Esophagus muscularis mucosa (tissue), 4 donors: ENCODE measurements around the gene CD302. TPM values are rescaled to one million over a fixed set of nuclear protein-coding genes. Genes with fewer than 3 reads are reported as not detected.
"Not testable (repeated sequence)": the region's sequence is repeated elsewhere in the genome, so short reads cannot be mapped to it uniquely, and the experiment has no call there.

Source experiments
- DNase-seq: peaks from one replicate; pipeline ENCODE4 v3.0.0-alpha.2; 2017; ENCODE audit errors: extremely low spot score
- H3K27ac ChIP-seq, 4 donors: fragments of 200-600 bp; sonication (generic); replicated peaks in 1 of 4; 1 replicate in 3 of 4; 2 replicates in 1 of 4; pipeline ENCODE4 v1.5.1; 2016 to 2019; ENCODE audit warnings: mild to moderate bottlenecking in 1 of 4
- H3K27me3 ChIP-seq, 4 donors: fragments of 200-600 bp; sonication (generic); one replicate each; pipeline versions ENCODE4 v1.5.1 to v1.6.0; 2016 to 2019
- H3K36me3 ChIP-seq, 4 donors: fragments of 200-600 bp; sonication (generic); one replicate each; pipeline ENCODE4 v1.5.1; 2016 to 2019
- H3K4me1 ChIP-seq, 4 donors: fragments of 200-600 bp; sonication (generic); one replicate each; pipeline ENCODE4 v1.5.1; 2016 to 2019
- H3K4me3 ChIP-seq, 4 donors: fragments of 200-600 bp; sonication (generic); 1 replicate in 2 of 4; 2 replicates in 2 of 4; pipeline ENCODE4 v1.5.1; 2016 to 2019; ENCODE audit warnings: mild to moderate bottlenecking in 4 of 4, moderate library complexity in 1 of 4
- H3K9me3 ChIP-seq, 4 donors: fragments of 200-600 bp; sonication (generic); 1 replicate in 3 of 4; 2 replicates in 1 of 4; pipeline ENCODE4 v1.5.1; 2016 to 2019
- EP300 ChIP-seq: sonication (generic); formaldehyde crosslinking; IDR thresholded peaks from one replicate; pipeline ENCODE4 v1.6.1; 2017; ENCODE audit warnings: antibody characterized with exemption
- POLR2A ChIP-seq: fragments of 450-650 bp; IDR thresholded peaks from one replicate; pipeline ENCODE4 v1.6.1; 2017; ENCODE audit warnings: antibody characterized with exemption, moderate library complexity, mild to moderate bottlenecking, low read depth
- POLR2AphosphoS5 ChIP-seq, 2 donors: sonication (generic); formaldehyde crosslinking; IDR thresholded peaks; one replicate each; pipeline ENCODE4 v1.6.1; 2017; ENCODE audit warnings: antibody characterized with exemption in 2 of 2
- WGBS: methylation state at CpG from one replicate; pipeline ENCODE4 v1.1.5; 2018; 5-methylcytosine and 5-hydroxymethylcytosine counted together
- intact Hi-C: fragments of 100-400 bp; cut with DNase I; formaldehyde crosslinking; loops from one replicate; pipeline ENCODE4 v1.15.1; 2023
- total RNA-seq, 4 donors: library from RNA; depleted of rRNA; stranded (reverse); fragments of >200 nt; gene quantifications; one replicate each; pipeline versions ENCODE4 v1.1.0 to v1.2.1, GENCODE V29; 2016
- TF ChIP-seq, protein P1 (sequence below), 3 experiments: fragments of 200-600 bp in 2 of 3; fragments of 450-650 bp in 1 of 3; sonication (generic) in 2 of 3; IDR thresholded peaks; one replicate each; pipeline ENCODE4 v1.5.1; 2017 to 2019; ENCODE audit warnings: antibody characterized with exemption in 3 of 3, mild to moderate bottlenecking in 2 of 3, moderate library complexity in 1 of 3

CD302 gene
- total RNA-seq, 4 donors from 2014 or later = 30.8 to 46.9 (median 34.9) TPM

GRCh38 chr2:159832026-159832425 lies 34.0 kb upstream of the CD302 start:
- no peak for DNase-seq
- TF ChIP-seq POLR2AphosphoS5 (IDR thresholded peaks at IDR 0.05) (no peak), POLR2A (no peak)
- TF ChIP-seq, protein P1, sequence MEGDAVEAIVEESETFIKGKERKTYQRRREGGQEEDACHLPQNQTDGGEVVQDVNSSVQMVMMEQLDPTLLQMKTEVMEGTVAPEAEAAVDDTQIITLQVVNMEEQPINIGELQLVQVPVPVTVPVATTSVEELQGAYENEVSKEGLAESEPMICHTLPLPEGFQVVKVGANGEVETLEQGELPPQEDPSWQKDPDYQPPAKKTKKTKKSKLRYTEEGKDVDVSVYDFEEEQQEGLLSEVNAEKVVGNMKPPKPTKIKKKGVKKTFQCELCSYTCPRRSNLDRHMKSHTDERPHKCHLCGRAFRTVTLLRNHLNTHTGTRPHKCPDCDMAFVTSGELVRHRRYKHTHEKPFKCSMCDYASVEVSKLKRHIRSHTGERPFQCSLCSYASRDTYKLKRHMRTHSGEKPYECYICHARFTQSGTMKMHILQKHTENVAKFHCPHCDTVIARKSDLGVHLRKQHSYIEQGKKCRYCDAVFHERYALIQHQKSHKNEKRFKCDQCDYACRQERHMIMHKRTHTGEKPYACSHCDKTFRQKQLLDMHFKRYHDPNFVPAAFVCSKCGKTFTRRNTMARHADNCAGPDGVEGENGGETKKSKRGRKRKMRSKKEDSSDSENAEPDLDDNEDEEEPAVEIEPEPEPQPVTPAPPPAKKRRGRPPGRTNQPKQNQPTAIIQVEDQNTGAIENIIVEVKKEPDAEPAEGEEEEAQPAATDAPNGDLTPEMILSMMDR (IDR thresholded peaks at IDR 0.05) = no peak
- intact Hi-C loops = no loop called here
- no peak overlapping the region for H3K27ac ChIP-seq
- H3K9me3 ChIP-seq = no peaks in the 10 kb centered on the region
- no peaks in the 10 kb centered on the region for H3K36me3 ChIP-seq
- no peak overlapping the region for H3K4me3 ChIP-seq
- H3K27me3 ChIP-seq = no peaks in the 10 kb centered on the region
- 84% methylated on average over 7 of the region's 7 CpGs for WGBS
- H3K4me1 ChIP-seq = no peaks in the 10 kb centered on the region

DNA sequence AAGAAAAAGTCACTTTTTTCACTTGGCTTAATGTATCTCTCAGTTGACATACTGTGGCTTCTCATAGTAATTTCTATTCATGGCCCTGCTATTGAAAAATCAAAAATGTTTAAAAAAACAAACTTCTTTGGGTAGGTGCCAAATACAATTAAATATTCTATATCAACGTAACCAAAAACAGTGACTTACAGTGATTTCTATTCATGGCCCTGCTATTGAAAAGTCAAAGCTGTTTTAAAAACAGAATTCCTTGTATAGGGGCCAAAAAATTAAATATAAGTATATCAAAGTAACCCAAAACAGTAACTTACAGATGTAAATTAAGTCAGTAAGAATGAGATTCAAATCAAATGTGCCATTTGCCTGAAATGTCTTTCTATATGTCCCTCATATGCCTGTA lies 31.4 kb upstream of the CD302 start:
- Histone ChIP-seq H3K9me3 (no peaks in the 10 kb centered on the region), H3K27me3 (no peaks in the 10 kb centered on the region), H3K27ac (no peak overlapping the region), H3K4me3 (no peak overlapping the region), H3K4me1 (no peaks in the 10 kb centered on the region), H3K36me3 (no peaks in the 10 kb centered on the region)
- 87% methylated on average over 1 of the region's 1 CpG for WGBS
- DNase-seq = no peak
- TF ChIP-seq EP300 = no peak
- intact Hi-C loops = no loop called here

- Histone ChIP-seq H3K27ac (no peak overlapping the region), H3K4me1 (no peaks in the 10 kb centered on the region), H3K4me3 (no peak overlapping the region), H3K9me3 (no peaks in the 10 kb centered on the region), H3K27me3 (no peaks in the 10 kb centered on the region), H3K36me3 (no peaks in the 10 kb centered on the region)
- no peak for DNase-seq
- TF ChIP-seq, protein P1 (IDR thresholded peaks at IDR 0.05) = no peak
- TF ChIP-seq EP300 (no peak), POLR2A (no peak), POLR2AphosphoS5 (IDR thresholded peaks at IDR 0.05) (no peak)
- intact Hi-C loops = no loop called here
- WGBS = 96% methylated on average over 2 of the region's 2 CpGs
These were observed 30.7 kb upstream of the CD302 start for GRCh38 chr2:159828738-159829137.

DNA sequence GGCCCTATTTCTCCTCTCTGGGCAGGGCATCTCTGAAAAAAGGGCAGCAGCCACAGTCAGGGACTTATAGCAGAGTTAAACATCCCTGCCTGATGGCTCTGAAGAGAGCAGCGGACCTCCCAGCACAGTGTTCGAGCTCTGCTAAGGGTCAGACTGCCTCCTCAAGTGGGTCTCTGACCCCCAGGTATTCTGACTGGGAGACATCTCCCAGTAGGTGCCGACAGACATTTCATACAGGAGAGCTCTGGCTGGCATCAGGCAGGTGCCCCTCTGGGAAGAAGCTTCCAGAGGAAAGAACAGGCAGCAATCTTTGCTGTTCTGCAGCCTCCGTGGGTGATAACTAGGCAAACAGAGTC lies 24.4 kb upstream of the CD302 start:
- H3K27ac ChIP-seq, intact Hi-C loops, H3K27me3 ChIP-seq, DNase-seq, H3K9me3 ChIP-seq, H3K4me3 ChIP-seq, H3K36me3 ChIP-seq, H3K4me1 ChIP-seq: not testable (repeated sequence)
- WGBS = 64% methylated on average over 3 of the region's 4 CpGs

GRCh38 chr2:159821775-159822477 lies 23.9 kb upstream of the CD302 start:
- H3K9me3 ChIP-seq, H3K27ac ChIP-seq, intact Hi-C loops, H3K4me1 ChIP-seq, H3K4me3 ChIP-seq, H3K36me3 ChIP-seq, H3K27me3 ChIP-seq, DNase-seq: not testable (repeated sequence)
- WGBS = 79% methylated on average over 8 of the region's 11 CpGs

DNA sequence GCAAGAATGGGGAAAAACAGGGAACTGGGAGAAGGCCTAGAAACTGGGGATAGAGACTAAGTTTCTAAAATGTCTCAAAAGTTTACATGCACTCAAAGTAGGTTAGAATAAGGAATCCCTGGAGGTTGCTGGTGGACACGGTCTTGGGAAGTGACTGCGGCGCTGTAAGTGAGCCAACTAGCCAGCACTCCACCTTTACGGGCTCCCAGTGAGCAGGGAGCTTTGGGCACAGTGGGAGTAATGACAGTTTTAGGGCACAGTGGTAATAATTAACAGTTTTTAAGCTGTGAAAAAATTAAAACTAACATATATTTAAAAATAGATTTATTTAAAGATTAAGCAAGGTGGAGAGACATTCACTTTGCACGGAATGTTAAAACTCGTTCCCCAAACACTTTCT lies 20.9 kb upstream of the CD302 start:
- Histone ChIP-seq H3K27me3 (no peaks in the 10 kb centered on the region), H3K36me3 (no peaks in the 10 kb centered on the region), H3K27ac (no peak overlapping the region), H3K4me3 (no peak overlapping the region), H3K9me3 (no peaks in the 10 kb centered on the region), H3K4me1 (no peaks in the 10 kb centered on the region)
- WGBS = 93% methylated on average over 6 of the region's 6 CpGs
- no peak for DNase-seq
- intact Hi-C loops = no loop called here
- TF ChIP-seq POLR2AphosphoS5 (IDR thresholded peaks at IDR 0.05) = no peak
- TF ChIP-seq, protein P1 (IDR thresholded peaks at IDR 0.05) = no peak
- TF ChIP-seq EP300 = no peak
- TF ChIP-seq POLR2A = no peak
